Naive thymus-derived CD4-positive, alpha-beta T cell (primary cell): ENCODE measurements around the gene NRIP1. TPM values are rescaled to one million over a fixed set of nuclear protein-coding genes. Genes with fewer than 3 reads are reported as not detected.
A peak's percentile ranks its signal among the peaks of the same experiment; 100 is the strongest.

Source experiments
- ATAC-seq: fragments of 150-1000 bp; cut with Tn5 transposase; 2 replicates; pipeline ENCODE4 v1.10.0; 2021; ENCODE audit warnings: mild to moderate bottlenecking, moderate library complexity
- CTCF ChIA-PET: fragments of 350-600 bp; sonication (Branson Sonifier 250); formaldehyde crosslinking; loops from one replicate; lab custom pipeline; 2021; ENCODE audit warnings: antibody characterized with exemption; lab: Charles Lee
- POLR2A ChIA-PET: fragments of 350-600 bp; sonication (Branson Sonifier 250); formaldehyde crosslinking; loops from one replicate; lab custom pipeline; 2021; ENCODE audit warnings: antibody characterized with exemption, inconsistent platforms; lab: Charles Lee
- DNase-seq, 9 donors: peaks; one replicate each; pipeline versions ENCODE4 v3.0.0 to v3.0.0-alpha.2; 2020 to 2022; ENCODE audit warnings: mixed read lengths in 1 of 9
- H3K27ac ChIP-seq: one replicate; pipeline ENCODE4 v1.7.0; 2013; ENCODE audit warnings: mild to moderate bottlenecking, low read depth, low read length, moderate library complexity
- H3K27me3 ChIP-seq, 2 donors: one replicate each; pipeline ENCODE4 v1.7.0; 2013; ENCODE audit warnings: low read length in 2 of 2, mild to moderate bottlenecking in 2 of 2, moderate library complexity in 2 of 2; ENCODE audit not compliant: control insufficient read depth in 2 of 2, insufficient read depth in 2 of 2
- H3K36me3 ChIP-seq, 3 experiments: 1 replicate in 2 of 3; 2 replicates in 1 of 3; pipeline ENCODE4 v1.7.0; 2013; ENCODE audit warnings: low read length in 3 of 3, mild to moderate bottlenecking in 3 of 3, moderate library complexity in 1 of 3; ENCODE audit not compliant: insufficient read depth in 3 of 3, control insufficient read depth in 2 of 3
- H3K4me1 ChIP-seq, 2 donors: one replicate each; pipeline ENCODE4 v1.7.0; 2013; ENCODE audit warnings: low read length in 2 of 2, mild to moderate bottlenecking in 2 of 2, moderate library complexity in 1 of 2; ENCODE audit not compliant: control insufficient read depth in 2 of 2, insufficient read depth in 2 of 2
- H3K4me3 ChIP-seq: 2 replicates; pipeline ENCODE4 v1.7.0; 2013; ENCODE audit warnings: mild to moderate bottlenecking, low read length
- H3K9me3 ChIP-seq, 3 experiments: 1 replicate in 2 of 3; 2 replicates in 1 of 3; pipeline ENCODE4 v1.7.0; 2013; ENCODE audit warnings: low read length in 3 of 3; ENCODE audit not compliant: control insufficient read depth in 2 of 3
- H3K27ac Mint-ChIP-seq, 9 donors: one replicate each; pipeline ENCODE4 v1.8.0; 2020 to 2022; ENCODE audit warnings: mixed read lengths in 9 of 9, mild to moderate bottlenecking in 8 of 9, moderate library complexity in 5 of 9, inconsistent platforms in 2 of 9
- H3K27me3 Mint-ChIP-seq, 5 donors: one replicate each; pipeline ENCODE4 v1.8.0; 2021 to 2022; ENCODE audit warnings: mixed read lengths in 5 of 5, mild to moderate bottlenecking in 1 of 5
- H3K36me3 Mint-ChIP-seq, 5 donors: one replicate each; pipeline ENCODE4 v1.8.0; 2020 to 2022; ENCODE audit warnings: mixed read lengths in 5 of 5, mild to moderate bottlenecking in 3 of 5, inconsistent platforms in 1 of 5
- H3K4me1 Mint-ChIP-seq, 7 donors: one replicate each; pipeline ENCODE4 v1.8.0; 2020 to 2022; ENCODE audit warnings: mixed read lengths in 7 of 7, mild to moderate bottlenecking in 3 of 7, inconsistent platforms in 1 of 7
- H3K4me3 Mint-ChIP-seq, 10 donors: one replicate each; pipeline ENCODE4 v1.8.0; 2020 to 2022; ENCODE audit warnings: mild to moderate bottlenecking in 10 of 10, mixed read lengths in 10 of 10, moderate library complexity in 6 of 10, inconsistent platforms in 2 of 10
- H3K9me3 Mint-ChIP-seq, 11 donors: one replicate each; pipeline ENCODE4 v1.8.0; 2020 to 2022; ENCODE audit warnings: mixed read lengths in 11 of 11, mild to moderate bottlenecking in 4 of 11, inconsistent platforms in 1 of 11, moderate library complexity in 1 of 11
- intact Hi-C, 2 donors: fragments of 100-400 bp; cut with micrococcal nuclease; formaldehyde crosslinking; loops; one replicate each; pipeline ENCODE4 v1.15.1; 2023
- polyA plus RNA-seq, 2 donors: library from polyadenylated mRNA; unstranded; fragments of 300-500 nt; fragmentation: Illumina TruSeq; gene quantifications; one replicate each; pipeline ENCODE4 v1.2.3, GENCODE V29; 2021
- total RNA-seq, 6 experiments: library from RNA in 5 of 6; stranded (reverse) in 5 of 6; gene quantifications; 1 replicate in 5 of 6; 2 replicates in 1 of 6; pipeline ENCODE4 v1.2.3 and lab custom pipeline; 2021 to 2026

NRIP1 gene
- total and polyA plus RNA-seq, 7 experiments from 2014 or later, result 13.8 to 42.6 (median 35.2) TPM

DNA sequence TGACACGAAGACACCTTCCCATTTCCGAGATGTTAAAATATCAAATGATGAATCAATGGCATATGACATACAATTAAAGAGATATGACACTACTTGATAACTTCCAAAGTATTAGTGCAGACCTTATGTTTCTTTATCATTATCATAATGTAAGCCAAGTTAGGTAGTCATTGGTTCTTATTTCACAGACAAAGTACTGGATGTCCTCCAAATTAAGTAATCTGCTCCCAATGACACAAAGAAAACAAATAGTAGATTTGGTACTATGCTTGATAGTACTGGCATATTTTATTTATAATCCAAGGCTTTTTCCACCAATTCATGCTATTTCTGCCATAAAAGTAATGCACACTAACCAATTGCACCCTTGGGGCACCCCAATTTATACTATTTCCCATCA is 11.9 kb upstream of the NRIP1 start:
- intact Hi-C loops, result no loop called here
- ATAC-seq, result no peak
- Histone ChIP-seq H3K27me3 (no peaks in the 10 kb centered on the region), H3K4me3 (no peak overlapping the region), H3K36me3 (no peaks in the 10 kb centered on the region), H3K27ac (no peak overlapping the region), H3K4me1 (no peaks in the 10 kb centered on the region), H3K9me3 (no peaks in the 10 kb centered on the region)
- Mint-ChIP-seq H3K36me3 (no peaks in the 10 kb centered on the region), H3K27ac (no peak overlapping the region), H3K4me1 (no peaks in the 10 kb centered on the region), H3K4me3 (no peak overlapping the region), H3K9me3 (no peaks in the 10 kb centered on the region), H3K27me3 (peaks cover 3 to 24% (median 5%) of the 10 kb centered on the region in 5 donors)
- DNase-seq, result no peak
- ChIA-PET POLR2A (no interaction called here), CTCF (no interaction called here)

DNA sequence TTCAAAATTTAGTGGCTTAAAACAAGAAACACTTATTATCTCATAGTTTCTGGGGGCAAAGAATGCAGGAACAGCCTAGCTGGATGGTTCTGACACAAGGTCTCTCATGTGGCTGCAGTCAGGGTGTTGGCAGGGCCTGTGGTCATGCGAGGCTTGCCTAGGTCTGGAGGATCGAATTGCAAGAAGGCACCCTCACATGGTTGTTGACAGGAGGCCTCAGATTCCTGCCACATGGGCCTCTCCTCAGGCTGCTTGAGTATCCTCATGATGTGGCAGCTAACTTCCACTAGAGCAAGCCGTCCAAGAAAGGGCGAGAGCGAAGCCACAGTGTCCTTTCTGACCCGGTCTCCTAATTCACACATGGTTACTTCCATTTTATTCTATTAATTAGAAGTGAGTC is 6.2 kb upstream of the NRIP1 start:
- POLR2A ChIA-PET, result no interaction called here
- no peaks in the 10 kb centered on the region for H3K4me1 ChIP-seq
- Mint-ChIP-seq H3K27ac (no peak overlapping the region), H3K9me3 (peaks cover 0 to under 1% (median 0%) of the 10 kb centered on the region in 11 donors), H3K4me1 (peaks cover 0 to 9% (median 4%) of the 10 kb centered on the region in 7 donors), H3K27me3 (peaks cover 0 to 36% (median 0%) of the 10 kb centered on the region in 5 donors), H3K36me3 (peaks cover 0 to under 1% (median 0%) of the 10 kb centered on the region in 5 donors), H3K4me3 (no peak overlapping the region)
- CTCF ChIA-PET, result no interaction called here
- no peaks in the 10 kb centered on the region for H3K27me3 ChIP-seq
- no peaks in the 10 kb centered on the region for H3K9me3 ChIP-seq
- H3K4me3 ChIP-seq, result no peak overlapping the region
- ATAC-seq (no peak), DNase-seq (no peak)
- no peak overlapping the region for H3K27ac ChIP-seq
- intact Hi-C loops, result no loop called here
- no peaks in the 10 kb centered on the region for H3K36me3 ChIP-seq

DNA sequence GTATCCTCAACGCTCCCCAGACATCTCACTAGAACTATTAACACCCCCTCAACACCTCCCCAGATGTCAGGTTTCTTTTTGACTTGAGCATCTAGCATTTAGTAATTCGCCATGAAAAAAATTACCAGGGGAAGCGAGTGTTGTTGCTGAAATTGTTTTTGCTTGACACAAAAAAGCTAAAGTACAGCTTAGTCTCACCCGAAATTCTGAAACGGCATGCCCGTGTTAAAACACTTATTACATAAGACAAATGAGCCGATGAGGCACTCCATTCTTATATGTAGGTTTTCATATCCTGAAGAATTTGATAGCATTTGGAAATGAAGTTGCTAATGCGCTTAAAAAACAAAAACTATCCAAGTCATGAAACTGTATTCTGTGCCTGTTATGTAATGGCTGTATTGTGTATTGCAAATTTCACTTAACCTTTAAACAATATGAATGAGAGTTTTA is 1.3 kb upstream of the NRIP1 start:
- no peak for ATAC-seq
- peaks cover 0 to 12% of the 10 kb centered on the region in 2 donors for H3K4me1 ChIP-seq
- H3K36me3 Mint-ChIP-seq, result peaks cover 0 to 5% (median 0%) of the 10 kb centered on the region in 5 donors
- no peaks in the 10 kb centered on the region for H3K9me3 ChIP-seq
- peaks cover 0 to 8% (median 0%) of the 10 kb centered on the region in 3 experiments for H3K36me3 ChIP-seq
- H3K4me3 Mint-ChIP-seq, result peak overlapping the region; percentile 94 to 99 (median 96)
- H3K27me3 ChIP-seq, result no peaks in the 10 kb centered on the region
- H3K27me3 Mint-ChIP-seq, result peaks cover 0 to 37% (median 0%) of the 10 kb centered on the region in 5 donors
- H3K27ac ChIP-seq, result peak overlapping the region; percentile 85
- H3K4me3 ChIP-seq, result peak overlapping the region; percentile 73
- POLR2A ChIA-PET, result interaction anchor here (0.5 to 2.5 kb wide), 8 partner anchors 11 to 664 kb away, joined by 3 to 30 read pairs (median 4); partner anchors contain the start of gene USP25
- intact Hi-C loops, result loop anchor here (1.0 to 10.0 kb wide), 12 partner anchors 8 to 849 kb away; partner anchors contain the start of genes HSPA13 (in 1 of the 2), RBM11 (in 1 of the 2) and SAMSN1 (in 1 of the 2)
- DNase-seq, result no peak
- peaks cover 0 to 2% (median 0%) of the 10 kb centered on the region in 11 donors for H3K9me3 Mint-ChIP-seq
- H3K4me1 Mint-ChIP-seq, result peaks cover 17 to 39% (median 31%) of the 10 kb centered on the region in 7 donors
- CTCF ChIA-PET, result interaction anchor here (1.6 kb wide), 1 partner anchor 487 kb away, joined by 6 read pairs; no protein-coding TSS in a partner anchor
- peak overlapping the region; percentile 95 to 99 (median 98) for H3K27ac Mint-ChIP-seq

DNA sequence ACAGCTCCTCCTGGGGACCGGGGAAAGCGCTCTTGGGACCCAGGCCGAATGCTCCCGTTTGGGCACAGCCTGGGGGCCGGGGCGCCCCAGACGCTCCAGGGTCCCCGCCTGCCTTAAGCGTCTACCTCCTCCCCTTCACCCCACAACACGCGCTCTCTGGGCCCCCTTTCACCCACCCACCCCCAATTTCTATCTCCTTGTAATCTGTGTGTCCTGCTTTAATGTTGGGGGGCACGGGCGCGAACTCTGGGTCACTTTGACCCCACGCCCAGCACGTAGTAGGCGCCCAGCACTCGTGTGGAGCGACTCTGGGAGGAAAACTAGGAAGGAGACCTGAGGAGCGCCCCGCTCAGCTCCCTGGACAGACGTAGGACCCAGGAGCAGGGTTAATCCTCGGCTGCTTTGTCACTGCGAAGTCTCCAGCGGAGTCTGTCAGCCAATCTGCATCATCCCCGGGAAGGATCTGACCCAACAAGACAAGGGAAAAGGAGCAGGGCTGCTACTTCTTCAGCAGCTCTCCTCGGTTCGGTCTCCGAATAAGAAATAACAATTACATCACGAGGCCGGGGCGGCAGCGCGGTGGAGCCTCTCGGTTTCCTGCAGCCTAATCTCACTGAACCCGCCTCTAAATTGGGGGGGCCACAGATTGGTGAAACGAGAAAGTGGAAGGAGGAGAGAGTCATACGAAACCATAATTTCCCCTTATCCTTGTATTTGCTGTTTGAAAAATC is 757 bp upstream of the NRIP1 start:
- Mint-ChIP-seq H3K36me3 (peaks cover 0 to 5% (median 0%) of the 10 kb centered on the region in 5 donors), H3K27ac (peak overlapping the region; percentile 95 to 99 (median 98)), H3K4me1 (peaks cover 22 to 45% (median 37%) of the 10 kb centered on the region in 7 donors), H3K4me3 (peak overlapping the region; percentile 94 to 99 (median 96)), H3K9me3 (peaks cover 0 to 2% (median 0%) of the 10 kb centered on the region in 11 donors), H3K27me3 (peaks cover 0 to 40% (median 0%) of the 10 kb centered on the region in 5 donors)
- peak overlapping the region; percentile 73 for H3K4me3 ChIP-seq
- CTCF ChIA-PET, result interaction anchor here (0.5 to 1.6 kb wide), 2 partner anchors 488 to 642 kb away, joined by 3 to 6 read pairs; no protein-coding TSS in a partner anchor
- DNase-seq (peak; percentile 49 to 84 (median 79)), ATAC-seq (peak; percentile 59)
- no peaks in the 10 kb centered on the region for H3K9me3 ChIP-seq
- H3K36me3 ChIP-seq, result peaks cover 0 to 8% (median 0%) of the 10 kb centered on the region in 3 experiments
- H3K27me3 ChIP-seq, result no peaks in the 10 kb centered on the region
- intact Hi-C loops, result loop anchor here (1.0 to 10.0 kb wide), 14 partner anchors 7 to 848 kb away; partner anchors contain the start of genes HSPA13 (in 2 of the 2), RBM11 (in 1 of the 2), SAMSN1 (in 1 of the 2) and USP25 (in 1 of the 2)
- POLR2A ChIA-PET, result interaction anchor here (0.5 to 2.5 kb wide), 23 partner anchors 10 to 682 kb away, joined by 3 to 30 read pairs (median 4); partner anchors contain the start of genes HSPA13 and USP25
- peaks cover 0 to 16% of the 10 kb centered on the region in 2 donors for H3K4me1 ChIP-seq
- peak overlapping the region; percentile 85 for H3K27ac ChIP-seq

DNA sequence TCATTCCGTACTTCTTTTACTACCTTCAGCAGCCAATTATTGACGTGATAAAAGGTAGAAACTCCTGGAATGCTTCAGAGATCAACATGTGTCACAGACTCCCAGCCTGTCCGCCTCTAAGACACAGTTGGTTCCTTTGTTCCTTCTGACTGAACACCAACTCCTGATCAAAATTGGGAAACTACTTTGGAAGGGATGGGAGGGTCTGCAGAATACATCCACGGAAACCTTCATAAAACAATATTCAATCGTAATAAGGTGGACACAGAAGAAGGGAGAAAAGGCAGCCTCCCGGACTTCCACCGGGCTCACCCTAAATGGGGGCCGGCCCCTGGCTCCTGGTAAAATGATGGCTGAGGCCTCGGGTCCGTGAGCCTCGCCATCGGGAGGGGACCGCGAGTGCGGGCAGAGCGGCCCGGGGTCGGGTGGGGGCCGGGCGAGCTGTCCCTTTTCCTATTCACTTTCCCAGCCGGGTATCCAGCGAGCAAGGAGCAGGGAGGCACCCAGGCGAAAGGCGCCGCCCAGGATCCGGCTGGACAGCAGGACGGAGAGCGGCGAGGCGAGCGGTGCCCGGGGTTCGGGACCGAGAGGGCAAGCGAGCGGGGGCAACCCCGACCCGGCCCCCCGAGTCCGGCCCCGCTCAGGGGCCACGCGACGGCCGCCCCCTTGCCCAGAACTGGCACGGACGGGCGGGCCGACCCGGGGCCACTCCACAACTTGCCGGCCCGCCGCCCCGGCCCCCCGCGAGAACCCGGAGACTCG is 805 bp downstream of the NRIP1 start:
- CTCF ChIA-PET, result no interaction called here

More for the DNA sequence above, 805 bp downstream of the NRIP1 start:
- Mint-ChIP-seq H3K27me3 (peaks cover 0 to 25% (median 0%) of the 10 kb centered on the region in 5 donors), H3K4me1 (peaks cover 25 to 57% (median 53%) of the 10 kb centered on the region in 7 donors), H3K4me3 (peak overlapping the region; percentile 78 to 96 (median 90)), H3K27ac (peak overlapping the region; percentile 73 to 90 (median 88)), H3K9me3 (peaks cover 0 to 2% (median 0%) of the 10 kb centered on the region in 11 donors), H3K36me3 (peaks cover 0 to 5% (median 0%) of the 10 kb centered on the region in 5 donors)
- DNase-seq, result peak in 1 of 9 donors; percentile 14
- Histone ChIP-seq H3K9me3 (no peaks in the 10 kb centered on the region), H3K27ac (peak overlapping the region; percentile 85), H3K4me3 (peak overlapping the region; percentile 50), H3K4me1 (peaks cover 0 to 21% of the 10 kb centered on the region in 2 donors), H3K27me3 (no peaks in the 10 kb centered on the region), H3K36me3 (peaks cover 0 to 8% (median 0%) of the 10 kb centered on the region in 3 experiments)
- POLR2A ChIA-PET, result interaction anchor here (0.8 to 2.5 kb wide), 9 partner anchors 10 to 759 kb away, joined by 3 to 30 read pairs (median 5); no protein-coding TSS in a partner anchor
- ATAC-seq, result no peak
- intact Hi-C loops, result loop anchor here (1.0 to 10.0 kb wide), 18 partner anchors 10 to 1266 kb away; partner anchors contain the start of genes SAMSN1 (in 1 of the 2) and USP25 (in 1 of the 2)
